Epithelial cell of esophagus (primary cell): ENCODE data around the gene CNIH2.
"Not testable (repeated sequence)": the region's sequence is repeated elsewhere in the genome, so short reads cannot be mapped to it uniquely, and the experiment has no call there.

Experiments
- DNase-seq: peaks from one replicate; pipeline ENCODE4 v3.0.0; 2010; ENCODE audit warnings: low read depth
- H3K4me3 ChIP-seq: 2 replicates; pipeline ENCODE4 v1.5.1; 2011; ENCODE audit warnings: mild to moderate bottlenecking, low read length, control low read depth
- TF ChIP-seq, protein P1 (sequence below): IDR thresholded peaks from 2 replicates; pipeline ENCODE4 v1.5.1; 2011; ENCODE audit warnings: low read depth, mild to moderate bottlenecking, low read length, control low read depth, inconsistent platforms; ENCODE audit not compliant: insufficient read depth; ENCODE audit errors: missing control alignments

CNIH2 gene

DNA sequence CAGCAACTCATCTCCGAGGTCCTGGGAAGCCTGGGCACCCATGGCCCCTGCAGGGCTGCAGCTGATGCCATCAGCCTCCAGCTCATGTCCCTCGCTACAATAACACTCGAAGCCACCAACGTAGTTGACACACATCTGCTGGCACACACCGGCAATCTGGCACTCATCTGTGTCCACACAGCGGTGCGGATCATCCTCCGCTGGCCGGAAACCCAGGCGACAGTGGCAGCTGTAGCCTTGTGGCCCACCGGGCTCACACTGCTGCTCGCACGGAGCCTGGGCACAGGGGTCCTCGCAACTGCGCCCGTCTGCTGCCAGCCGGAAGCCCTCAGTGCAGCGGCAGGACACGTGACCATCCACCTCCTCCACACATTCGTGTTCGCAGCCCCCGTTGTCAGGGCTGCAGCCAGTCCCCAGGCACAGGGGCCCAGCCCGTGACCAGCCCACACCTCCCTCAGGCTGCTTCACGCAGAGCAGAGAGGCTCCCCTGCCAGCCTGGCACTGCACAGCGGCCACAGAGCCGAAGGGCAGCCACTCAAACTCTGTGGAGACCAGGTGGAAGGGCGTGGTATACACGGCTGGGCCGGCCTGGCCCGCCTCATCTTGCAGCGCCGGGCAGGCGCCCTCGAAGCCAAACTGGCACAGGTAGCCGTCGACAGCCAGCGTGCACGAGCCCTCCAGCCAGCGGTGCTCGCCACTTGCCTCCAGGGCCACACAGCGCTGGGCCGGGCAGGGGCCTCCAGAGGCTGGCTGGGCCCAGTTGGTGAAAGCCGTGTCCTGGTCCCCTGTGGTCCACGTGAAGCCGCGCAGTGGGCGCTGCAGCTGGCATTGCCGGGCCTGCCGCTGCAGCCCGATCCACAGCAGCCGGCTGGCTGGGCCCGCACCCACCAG lies 38.2 kb downstream of the CNIH2 start:
- no peak for DNase-seq
- TF ChIP-seq, protein P1, sequence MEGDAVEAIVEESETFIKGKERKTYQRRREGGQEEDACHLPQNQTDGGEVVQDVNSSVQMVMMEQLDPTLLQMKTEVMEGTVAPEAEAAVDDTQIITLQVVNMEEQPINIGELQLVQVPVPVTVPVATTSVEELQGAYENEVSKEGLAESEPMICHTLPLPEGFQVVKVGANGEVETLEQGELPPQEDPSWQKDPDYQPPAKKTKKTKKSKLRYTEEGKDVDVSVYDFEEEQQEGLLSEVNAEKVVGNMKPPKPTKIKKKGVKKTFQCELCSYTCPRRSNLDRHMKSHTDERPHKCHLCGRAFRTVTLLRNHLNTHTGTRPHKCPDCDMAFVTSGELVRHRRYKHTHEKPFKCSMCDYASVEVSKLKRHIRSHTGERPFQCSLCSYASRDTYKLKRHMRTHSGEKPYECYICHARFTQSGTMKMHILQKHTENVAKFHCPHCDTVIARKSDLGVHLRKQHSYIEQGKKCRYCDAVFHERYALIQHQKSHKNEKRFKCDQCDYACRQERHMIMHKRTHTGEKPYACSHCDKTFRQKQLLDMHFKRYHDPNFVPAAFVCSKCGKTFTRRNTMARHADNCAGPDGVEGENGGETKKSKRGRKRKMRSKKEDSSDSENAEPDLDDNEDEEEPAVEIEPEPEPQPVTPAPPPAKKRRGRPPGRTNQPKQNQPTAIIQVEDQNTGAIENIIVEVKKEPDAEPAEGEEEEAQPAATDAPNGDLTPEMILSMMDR, result no peak
- H3K4me3 ChIP-seq, result no peak overlapping the region

DNA sequence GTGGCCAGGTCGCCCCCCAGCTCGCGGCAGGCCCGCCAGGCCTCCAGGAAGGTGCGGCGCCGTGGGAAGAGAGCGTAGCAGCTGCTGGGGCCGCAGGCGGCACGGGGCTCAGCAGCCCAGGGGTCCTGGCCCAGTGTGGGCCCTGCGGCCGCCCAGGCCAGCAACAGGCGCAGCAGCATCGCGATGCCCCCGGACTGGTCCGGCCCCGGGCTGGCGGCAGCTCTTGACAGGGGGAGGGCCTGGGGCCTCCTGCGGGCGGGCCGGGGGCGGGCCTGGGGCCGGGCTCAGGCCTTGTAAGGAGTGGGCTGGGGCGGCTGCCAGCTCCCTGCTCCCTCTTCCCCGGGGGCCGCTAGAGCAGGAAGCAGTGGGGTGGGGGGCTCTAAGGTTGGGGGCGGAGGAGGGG lies 38.9 kb downstream of the CNIH2 start, which contains the start of gene CD248:
Gene CD248 (minus strand): TSS at position 196 of the 403 bp plus-strand sequence. CDS start 17 bp downstream, at position 179.
- no peak within 1 kb of the TSS for H3K4me3 ChIP-seq
- DNase-seq, result no peak
- TF ChIP-seq, protein P1, result no peak

DNA sequence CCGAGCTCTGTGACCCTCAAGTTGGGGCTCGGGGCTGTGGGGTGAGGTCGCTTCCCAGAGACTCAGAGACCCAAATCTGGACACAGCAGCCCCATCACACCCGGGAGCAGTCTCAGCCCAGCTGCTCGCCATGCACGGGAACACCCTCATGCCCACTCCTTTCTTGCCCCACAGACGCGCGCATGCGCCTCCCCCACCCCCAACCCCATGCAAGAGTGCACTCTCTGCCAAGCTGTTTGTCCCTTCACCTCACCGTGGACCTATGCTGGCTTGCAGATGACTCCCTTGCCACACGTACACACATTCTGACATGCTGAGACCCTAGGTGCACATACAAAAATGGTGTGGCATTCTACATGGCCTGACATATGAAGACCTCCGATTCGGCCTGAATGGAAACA lies 39.3 kb downstream of the CNIH2 start:
- H3K4me3 ChIP-seq, result no peak overlapping the region
- DNase-seq, result no peak
- TF ChIP-seq, protein P1, result no peak

DNA sequence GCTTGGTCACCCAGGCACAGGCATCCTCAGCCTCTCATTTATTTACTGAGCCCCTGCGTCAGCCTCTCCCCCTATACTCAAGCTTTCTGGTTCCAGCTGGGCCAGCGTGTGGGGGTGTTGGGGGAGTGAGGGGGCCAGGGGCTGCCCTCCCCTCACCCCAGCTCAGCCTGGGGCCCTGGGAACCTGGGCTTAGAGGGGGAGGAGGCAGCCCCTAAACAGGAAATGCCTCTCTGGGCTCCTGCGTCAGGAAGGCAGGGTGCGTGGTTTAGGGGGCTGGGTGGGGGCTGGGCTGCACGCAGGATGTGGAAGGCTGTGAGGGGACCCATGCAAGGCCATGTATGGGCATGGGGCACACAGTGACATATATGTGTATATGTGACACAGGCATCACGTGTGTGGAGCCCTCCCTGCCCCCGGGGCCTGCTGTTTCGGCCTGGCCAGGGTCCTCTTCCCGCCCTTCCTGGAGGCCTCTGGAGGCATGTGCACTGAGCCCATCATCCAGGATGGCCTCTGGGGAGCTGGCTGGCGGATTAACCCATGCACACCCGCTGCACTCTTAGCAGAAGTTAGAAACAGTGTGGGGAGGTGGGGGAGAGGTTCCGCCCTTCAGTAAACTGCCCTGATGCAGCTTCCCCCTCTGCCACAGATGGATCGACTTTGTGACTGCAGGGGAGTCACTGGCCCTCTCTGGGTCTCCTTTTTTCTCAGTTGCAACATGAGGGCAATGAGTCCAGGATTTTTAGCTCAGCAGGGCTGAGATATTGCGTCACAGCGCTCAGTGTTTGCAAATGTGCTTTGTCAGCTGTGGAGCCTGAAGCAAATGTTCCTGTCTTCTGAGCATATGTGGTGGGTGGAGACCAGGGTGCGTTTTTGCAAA lies 40.0 kb downstream of the CNIH2 start:
- no peak overlapping the region for H3K4me3 ChIP-seq
- TF ChIP-seq, protein P1, result no peak
- DNase-seq, result peak; percentile 79

DNA sequence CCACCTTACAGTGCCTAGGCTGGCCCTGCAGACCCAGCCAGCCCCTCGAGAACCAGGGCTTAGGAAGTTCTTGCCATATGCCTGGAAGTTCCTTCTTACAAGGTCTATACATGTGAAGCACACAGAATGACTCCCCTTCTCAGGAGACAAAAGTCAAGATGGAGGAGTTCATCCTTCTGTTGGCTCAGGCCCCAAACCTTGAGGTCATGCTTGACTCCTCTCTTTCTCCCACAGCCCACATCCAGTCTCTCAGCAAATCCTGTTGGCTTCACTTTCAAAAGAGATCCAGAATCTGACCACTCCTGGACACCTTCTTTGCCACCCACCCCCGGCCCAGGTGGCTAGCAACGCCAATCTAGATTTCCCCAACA lies 40.6 kb downstream of the CNIH2 start:
- TF ChIP-seq, protein P1, result no peak
- no peak overlapping the region for H3K4me3 ChIP-seq
- no peak for DNase-seq

DNA sequence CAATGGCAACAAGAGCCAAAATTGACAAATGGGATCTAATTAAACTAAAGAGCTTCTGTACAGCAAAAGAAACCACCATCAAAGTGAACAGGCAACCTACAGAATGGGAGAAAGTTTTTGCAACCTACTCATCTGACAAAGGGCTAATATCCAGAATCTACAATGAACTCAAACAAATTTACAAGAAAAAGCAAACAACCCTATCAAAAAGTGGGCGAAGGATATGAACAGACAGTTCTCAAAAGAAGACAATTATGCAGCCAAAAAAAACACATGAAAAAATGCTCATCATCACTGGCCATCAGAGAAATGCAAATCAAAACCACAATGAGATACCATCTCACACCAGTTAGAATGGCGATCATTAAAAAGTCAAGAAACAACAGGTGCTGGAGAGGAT lies 42.3 kb downstream of the CNIH2 start:
- not testable (repeated sequence) for H3K4me3 ChIP-seq, DNase-seq

DNA sequence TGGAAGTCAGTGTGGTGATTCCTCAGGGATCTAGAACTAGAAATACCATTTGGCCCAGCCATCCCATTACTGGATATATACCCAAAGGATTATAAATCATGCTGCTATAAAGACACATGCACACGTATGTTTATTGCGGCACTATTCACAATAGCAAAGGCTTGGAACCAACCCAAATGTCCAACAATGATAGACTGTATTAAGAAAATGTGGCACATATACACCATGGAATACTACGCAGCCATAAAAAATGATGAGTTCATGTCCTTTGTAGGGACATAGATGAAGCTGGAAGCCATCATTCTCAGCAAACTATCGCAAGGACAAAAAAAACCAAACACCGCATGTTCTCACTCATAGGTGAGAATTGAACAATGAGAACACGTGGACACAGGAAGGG lies 42.8 kb downstream of the CNIH2 start:
- DNase-seq, H3K4me3 ChIP-seq: not testable (repeated sequence)
